GM21619 (cell line): ENCODE measurements around the gene MAP3K14.

Experiments used
- ATAC-seq: cut with Tn5 transposase; IDR thresholded peaks from one replicate; pipeline ENCODE4 v1.9.1; 2021; ENCODE audit not compliant: unreplicated experiment

The MAP3K14 gene

GRCh38 chr17:45238155-45238774, 78.6 kb downstream of the MAP3K14 start:
- no peak for ATAC-seq

- ATAC-seq = no peak
Measured at GRCh38 chr17:45237686-45238085, 79.1 kb downstream of the MAP3K14 start.

- no peak for ATAC-seq
Measured at GRCh38 chr17:45236282-45236606, 80.6 kb downstream of the MAP3K14 start.

- no peak for ATAC-seq
Measured at GRCh38 chr17:45235416-45236281, 81.2 kb downstream of the MAP3K14 start.

GRCh38 chr17:45234641-45235415, 82.0 kb downstream of the MAP3K14 start:
- no peak for ATAC-seq

- ATAC-seq = no peak
Measured at GRCh38 chr17:45233423-45233924, 83.3 kb downstream of the MAP3K14 start.

GRCh38 chr17:45232514-45233422, 84.1 kb downstream of the MAP3K14 start:
- no peak for ATAC-seq

- ATAC-seq = no peak
Measured at GRCh38 chr17:45231481-45232116, 85.2 kb downstream of the MAP3K14 start.

- ATAC-seq = no peak
Measured at GRCh38 chr17:45230787-45231480, 85.9 kb downstream of the MAP3K14 start.

- no peak for ATAC-seq
Measured at GRCh38 chr17:45230410-45230786, 86.4 kb downstream of the MAP3K14 start.

- ATAC-seq = no peak
Measured at GRCh38 chr17:45229681-45230409, 87.0 kb downstream of the MAP3K14 start.

GRCh38 chr17:45228763-45229539, 87.9 kb downstream of the MAP3K14 start:
- ATAC-seq = peak; percentile 25

- ATAC-seq = no peak
Measured at GRCh38 chr17:45227926-45228762, 88.7 kb downstream of the MAP3K14 start.

GRCh38 chr17:45227101-45227925, 89.5 kb downstream of the MAP3K14 start:
- ATAC-seq = peak; percentile 22

- ATAC-seq = no peak
Measured at GRCh38 chr17:45226576-45226975, 90.2 kb downstream of the MAP3K14 start.

GRCh38 chr17:45225964-45226530, 90.8 kb downstream of the MAP3K14 start:
- ATAC-seq = peak; percentile 36
